NOMO-1 (cell line): ENCODE measurements around the gene SLC45A1.

Source experiments
- DNase-seq, 2 experiments: peaks; one replicate each; lab custom pipeline; 2025; ENCODE audit not compliant: unreplicated experiment in 2 of 2; lab: John Stamatoyannopoulos, UW

The SLC45A1 gene

DNA sequence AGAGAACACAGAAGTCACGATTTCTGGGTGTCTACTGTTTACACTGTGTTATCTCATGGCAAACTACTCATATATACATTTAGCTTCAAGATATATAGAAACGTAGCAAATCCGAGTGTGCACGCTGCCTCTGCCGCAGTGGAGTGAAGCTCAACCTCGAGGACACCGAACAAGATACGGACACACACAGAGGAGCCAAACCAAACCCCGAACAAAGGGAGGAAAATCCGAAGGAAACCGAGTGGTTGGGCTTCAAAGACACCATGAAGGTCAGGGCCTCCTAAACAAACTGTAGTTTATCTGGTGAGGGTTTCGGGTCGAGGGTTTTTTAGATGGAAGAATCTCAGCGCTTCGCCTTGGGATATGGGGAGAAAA is 34.5 kb downstream of the SLC45A1 start:
- DNase-seq = no peak

DNA sequence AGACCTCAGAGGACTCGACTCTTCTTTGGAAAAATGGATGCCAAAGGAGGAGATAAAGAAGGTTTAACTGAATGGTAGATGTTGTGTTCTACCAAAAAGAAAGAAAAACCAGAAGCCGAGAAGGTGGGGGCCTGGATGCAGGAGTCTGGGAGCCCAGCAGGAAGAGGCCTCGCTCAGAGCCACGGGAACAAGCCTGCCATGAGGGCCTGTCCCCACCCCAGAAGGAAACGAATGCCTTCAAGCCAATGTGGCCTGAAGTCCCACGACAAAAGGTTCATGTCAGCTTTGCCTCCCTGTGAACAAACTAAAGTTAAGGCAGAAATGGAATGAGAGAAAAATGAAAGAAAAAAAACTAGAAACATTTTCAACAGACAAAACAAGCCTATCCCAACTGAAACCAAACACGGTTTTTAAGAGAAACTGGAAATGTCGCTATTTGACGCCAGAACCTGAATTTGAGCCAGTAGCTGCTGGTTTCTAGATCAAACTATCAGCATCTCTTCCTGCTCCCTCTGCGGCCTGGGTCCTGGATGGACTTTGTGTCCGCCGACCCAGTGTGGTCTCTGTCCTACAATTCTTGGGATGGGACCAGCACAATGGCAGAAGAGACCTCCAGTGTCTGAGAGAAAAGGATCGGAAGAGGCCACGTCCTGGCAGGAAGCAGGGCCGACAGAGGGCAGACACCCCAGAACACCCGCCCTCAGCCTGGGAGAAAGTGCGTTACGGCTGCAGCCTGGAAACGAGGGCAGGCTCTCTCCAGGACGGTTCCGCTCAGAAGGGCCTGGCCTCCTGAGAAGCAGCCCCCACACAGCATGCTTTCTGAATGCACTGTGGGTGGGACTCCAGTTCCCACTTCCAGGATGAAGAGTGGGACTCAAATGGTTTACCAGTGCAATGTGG is 35.2 kb downstream of the SLC45A1 start:
- no peak for DNase-seq

DNA sequence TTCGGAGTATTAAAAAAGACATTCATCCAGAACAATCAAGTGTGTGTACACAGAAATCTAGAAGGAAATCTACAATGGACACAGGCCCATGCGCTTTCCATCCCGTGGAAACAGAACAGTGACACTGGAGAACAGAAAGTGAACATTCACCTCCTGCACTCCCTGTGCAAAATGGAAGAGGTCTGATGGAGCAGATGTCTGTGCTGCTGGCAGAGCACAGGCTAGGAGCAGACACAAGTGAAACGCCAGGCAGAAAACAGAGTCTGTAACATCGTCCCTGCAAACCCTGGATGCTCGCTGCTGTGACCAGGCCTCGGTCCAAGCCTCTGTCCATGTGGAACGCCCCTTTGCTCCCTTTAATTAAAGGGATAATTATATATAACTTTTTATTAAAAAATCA is 36.1 kb downstream of the SLC45A1 start:
- no peak for DNase-seq

DNA sequence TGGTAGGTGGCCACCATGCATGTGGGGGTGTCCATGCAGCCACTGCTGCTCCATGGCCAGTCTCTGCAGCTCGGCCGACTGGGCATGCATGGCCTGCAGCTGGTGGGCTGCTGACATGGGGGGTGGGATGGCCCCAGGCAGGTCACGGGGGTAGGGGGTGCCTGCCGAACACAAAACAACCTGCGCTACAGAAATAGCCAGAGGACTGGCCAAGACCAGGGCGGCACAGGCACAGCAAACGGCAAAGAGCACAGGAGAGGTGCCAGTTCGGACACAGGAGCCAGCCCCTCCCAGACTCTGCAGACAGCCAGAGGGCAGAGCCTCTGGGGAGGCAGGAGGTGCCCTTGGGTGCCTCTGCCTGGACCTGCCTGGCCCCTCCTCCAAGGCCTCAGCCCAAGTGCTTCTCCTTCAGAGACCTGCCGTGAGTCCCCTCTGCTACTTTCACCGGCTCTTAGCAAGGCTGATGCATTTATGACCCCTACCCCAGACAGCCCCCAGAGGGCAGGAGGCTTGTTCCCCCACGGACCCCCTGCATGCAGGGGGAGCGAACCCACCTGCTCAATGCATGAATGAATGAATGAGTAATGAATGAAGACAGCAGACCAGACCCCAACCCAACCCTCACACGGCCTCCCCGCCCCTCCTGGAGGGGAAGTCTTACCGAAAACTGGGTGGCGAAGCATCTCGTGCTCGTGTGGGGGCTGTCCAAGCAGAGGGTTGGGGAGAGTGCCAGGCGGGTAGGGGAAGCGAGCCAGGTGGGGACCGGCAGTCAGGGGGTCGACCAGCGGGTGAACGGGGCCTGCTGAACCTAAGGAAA is 37.7 kb downstream of the SLC45A1 start:
- DNase-seq = no peak

DNA sequence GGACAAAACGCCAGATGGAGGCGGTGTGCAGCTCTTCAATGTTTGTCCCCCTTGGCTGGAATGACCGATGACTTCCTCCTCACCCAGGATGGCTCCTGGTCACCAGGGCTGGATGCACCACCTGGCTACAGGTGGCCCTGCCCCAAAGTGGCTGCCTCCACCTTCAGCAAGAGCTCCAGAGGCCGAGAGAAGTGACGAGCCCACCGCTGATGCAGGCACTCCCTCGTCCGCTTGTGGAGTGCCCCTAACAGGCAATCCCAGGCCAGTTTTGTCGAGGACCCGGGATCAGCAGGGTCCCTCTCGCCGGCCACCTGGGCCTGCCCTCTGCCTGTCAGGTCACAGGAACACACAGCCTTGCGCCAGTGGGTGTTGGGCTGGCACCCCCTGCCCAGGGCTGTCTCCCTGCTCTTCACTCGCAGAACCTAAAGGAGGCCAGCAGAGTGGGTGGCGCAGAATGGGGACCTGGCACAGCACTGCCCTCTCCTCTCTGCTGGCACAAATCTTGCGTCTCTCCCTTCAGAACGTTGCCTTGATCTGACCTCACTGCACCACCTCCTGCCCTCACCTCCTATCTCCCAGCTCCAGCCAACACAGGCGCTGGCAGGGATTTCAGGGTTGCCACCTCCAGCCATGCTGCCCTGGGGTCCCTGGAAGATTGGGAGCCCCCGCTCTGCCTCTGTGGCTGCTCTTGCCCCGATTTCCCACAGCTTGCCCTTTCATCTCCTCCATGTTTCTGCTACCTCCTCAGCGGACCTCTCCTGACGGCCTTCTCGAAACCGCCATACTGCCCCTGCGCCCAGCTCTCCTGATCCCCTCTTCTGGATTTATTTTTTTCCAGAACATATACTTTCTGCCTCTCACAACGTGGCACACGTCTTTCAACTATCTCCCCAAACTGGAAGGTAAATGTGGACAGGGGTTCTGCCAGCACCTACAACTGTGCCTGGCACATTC is 38.6 kb downstream of the SLC45A1 start:
- DNase-seq = no peak

DNA sequence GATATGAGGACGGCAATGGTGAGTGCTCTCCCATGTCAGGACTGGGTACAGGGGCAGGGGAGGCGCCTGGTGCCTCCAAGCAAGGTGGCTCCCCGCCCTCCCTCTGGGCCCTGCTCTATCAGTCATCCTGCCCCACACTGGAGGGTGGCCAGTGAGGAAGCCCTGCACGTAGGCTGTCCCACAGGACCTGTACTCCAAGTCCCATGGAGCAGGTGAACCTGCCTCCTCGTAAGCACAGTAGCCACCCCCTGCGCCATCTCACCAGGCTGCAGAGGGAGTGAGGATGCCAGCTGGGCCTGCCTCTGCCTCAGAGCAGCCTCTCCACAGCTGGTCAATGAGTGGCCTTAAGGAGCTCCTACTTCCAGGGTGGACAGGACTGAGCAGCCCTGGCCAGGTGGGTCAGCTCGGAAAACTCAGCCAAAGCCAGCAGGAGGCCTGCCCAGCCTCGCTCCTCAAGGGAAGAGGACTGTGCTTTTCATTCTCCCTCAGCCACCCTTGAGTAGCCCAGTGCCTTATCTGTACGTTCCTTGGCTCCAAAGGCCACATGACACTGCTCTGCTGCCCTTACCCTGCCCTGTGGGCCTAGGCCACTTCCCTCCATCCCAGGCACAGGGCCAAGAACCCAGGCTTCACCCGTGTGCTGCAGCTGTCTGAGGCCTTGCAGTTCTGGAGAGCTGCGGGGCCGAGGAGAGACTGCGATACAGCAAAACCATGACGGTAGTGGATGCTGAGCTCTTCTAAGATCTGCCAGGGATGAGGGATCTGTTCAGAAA is 39.6 kb downstream of the SLC45A1 start:
- DNase-seq = no peak

DNA sequence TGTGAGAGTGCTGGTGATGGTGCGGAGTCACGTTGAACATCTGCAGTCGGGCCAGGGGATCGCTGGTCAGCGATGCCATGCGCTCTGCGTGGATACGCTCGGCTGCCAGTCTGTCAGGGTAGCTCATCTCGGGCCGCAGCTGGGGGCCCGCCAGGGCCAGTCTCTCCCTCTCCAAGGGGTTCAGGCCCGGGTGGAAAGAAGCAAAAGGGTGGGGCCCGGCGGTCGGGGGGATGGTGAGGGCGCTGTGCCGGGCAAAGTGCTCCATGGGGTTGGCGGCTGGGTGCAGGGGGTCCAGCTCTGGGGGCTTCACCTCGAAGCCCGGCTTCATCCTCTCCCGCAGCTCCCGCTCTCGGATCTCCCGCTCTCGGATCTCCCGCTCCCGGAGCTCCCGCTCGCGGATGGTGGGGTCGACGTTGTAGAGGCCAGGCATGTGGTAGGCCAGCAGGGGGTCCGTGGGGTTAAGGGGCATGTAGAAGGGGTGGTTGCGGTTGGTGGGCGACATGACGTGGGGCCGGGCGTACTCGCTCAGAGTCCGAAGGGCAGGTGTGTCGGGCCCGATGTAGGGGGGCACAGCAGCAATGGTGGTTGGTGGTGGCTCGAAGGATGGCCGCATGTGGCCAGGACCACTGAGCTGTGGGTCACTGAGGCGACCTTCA is 40.5 kb downstream of the SLC45A1 start:
- DNase-seq = no peak

DNA sequence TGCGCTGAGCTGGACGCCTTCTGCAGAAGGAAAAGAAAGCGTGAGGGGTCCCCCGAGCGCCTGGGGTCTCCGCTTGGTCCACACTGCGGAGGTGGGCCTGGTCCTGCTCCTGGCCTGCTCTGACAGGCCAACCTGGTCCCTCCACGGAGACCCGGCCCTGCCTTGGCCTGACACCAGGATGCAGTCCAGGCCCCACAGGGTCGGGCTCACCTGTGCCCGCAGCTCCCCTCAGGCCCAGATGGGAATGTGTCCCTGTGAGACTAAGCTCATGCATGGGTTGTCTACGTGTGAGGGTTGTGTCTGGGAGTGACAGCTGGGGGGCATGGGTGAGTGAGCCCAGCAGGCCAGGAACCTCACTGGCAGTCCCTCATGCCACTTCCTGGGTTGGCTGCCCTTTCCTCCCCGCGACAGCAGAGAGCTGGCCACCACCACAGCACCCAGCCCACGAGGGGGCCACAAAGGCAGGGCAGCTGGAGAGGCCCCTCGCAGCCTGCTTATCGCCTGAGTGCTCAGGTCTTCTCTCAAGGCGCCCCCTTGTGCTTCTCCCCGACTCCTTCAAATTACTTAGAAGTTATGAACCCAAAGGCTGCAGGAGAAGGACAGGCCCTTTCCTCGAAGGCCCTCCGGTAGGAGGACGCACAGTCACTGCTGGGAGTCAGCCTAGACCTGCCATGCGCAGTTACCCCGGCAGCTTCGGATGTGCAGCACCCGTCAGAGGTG is 41.1 kb downstream of the SLC45A1 start:
- DNase-seq = no peak

DNA sequence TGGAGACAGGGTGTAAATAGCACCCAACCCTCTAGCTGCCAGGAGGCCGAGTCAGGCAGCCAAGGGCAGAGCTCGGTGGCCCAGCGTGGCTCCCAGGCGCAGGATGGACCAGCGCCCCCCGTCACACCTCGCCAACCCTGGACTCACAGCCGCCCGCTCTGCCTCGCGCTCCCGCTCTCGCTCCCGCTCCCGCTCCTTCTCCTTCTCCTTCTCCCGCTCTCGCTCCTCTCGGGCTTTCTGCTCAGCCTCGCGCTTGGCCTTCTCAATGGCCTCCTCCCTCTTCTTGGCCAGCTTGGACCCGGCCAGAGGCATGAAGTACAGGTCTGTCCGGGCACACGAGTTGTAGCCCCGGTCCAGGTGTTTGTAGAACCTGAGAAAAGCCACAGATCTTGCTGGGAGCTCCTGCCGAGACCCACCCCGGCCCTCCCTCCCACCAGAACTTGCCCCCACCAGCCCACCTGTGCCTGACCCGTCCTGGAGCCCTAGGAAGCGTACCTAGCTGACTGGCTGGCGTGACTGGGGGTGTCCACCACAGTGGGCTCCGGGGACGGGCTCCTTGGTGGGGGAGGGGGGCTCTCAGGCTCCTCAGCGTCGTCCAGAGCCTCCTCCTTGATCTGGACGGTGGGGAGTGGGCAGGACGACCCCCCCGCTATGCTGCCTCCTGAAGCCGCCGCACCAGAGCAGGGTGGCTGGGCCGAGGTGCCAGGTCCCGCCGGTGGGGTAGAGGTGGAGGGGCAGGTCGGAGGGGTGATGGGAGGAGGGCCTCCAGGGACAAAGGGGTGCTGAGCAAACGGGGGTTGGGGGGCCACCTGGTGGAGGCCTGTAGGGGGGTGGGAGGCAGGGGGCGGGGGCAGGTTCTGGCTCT is 41.9 kb downstream of the SLC45A1 start:
- no peak for DNase-seq

DNA sequence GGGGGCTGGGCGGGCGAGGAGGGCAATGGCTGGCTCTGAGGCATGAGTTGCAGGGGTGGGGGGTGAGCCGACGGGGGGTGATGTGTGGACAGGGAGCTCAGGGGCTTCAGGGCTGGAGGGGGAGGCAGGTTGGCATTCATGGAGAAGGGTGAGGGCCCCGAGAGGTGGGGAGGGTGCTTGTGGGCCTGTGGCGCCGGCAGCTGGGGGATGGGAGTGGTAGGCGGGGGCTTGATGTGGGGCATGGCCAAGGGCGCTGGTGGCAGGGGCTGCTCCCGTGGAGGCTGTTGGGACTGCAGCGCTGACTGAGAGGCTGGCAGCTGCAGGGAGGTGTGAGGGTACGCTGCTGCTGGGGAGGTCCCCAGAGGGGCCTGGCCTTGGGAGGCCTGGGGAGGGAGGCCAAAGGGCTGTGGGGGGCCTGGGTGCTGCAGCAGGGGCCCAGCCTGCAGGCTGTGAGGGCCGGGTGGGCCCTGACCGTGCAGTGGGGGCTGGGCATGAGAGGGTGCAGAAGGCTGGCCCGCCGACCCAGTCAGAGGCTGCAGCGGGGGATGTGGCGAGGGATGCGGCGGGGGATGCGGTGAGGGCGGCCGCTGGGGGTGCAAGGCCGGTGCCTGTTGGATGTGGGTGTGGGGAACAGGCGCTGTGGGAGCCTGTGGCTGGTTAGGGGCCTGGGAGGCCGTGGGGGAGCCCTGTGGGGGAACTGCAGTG is 42.7 kb downstream of the SLC45A1 start:
- DNase-seq = no peak

DNA sequence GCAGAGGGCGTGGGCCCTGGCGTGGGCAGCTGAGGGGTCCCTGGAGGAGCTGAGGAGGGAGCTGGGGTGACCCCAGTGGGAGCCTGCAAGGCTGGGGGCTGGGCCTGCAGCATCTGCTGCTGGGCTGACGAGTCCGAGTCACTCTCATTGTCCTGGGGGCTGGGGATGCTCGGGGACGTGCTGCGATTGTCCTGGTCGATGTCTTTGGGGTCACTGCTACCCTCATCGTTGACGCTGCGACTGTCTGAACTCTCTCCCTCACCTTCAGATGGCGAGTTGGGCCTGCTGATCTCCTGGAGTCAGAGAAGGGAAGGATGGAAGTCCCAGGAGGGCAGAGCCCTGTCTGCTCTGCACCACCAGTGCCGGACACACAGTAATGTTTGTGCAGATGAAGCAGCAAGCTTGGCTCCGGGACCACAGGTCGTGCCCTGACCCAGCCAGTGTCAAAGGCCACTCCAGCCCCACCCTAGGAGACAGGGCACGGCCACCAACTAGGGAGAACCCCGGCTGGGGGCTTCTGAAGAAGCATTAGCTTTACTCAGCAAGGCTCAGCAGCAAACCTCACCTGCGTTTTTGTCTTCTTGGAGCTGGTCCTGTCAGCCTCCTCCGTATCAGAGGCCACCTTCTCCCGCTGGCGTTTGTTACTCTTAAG is 43.4 kb downstream of the SLC45A1 start:
- no peak for DNase-seq

DNA sequence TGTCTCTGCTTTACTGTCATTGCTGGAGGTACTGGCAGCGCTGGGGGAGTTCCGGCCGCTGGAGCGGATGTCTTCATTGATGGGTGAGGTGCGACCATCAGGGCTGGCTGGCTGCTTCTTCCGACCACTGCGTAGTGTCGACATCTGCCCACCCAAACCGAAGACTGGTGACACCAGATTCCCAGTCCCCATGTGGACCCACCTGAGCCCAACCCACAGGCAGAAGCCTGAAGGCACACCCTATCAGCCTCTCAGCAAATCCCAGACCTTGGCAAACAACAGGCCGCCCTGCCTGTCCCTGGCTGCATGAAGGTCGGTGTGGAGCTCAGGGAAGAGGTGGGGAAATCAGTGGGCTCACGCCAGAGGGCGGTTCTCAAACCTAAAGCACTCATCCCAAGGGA is 44.8 kb downstream of the SLC45A1 start:
- DNase-seq = no peak

DNA sequence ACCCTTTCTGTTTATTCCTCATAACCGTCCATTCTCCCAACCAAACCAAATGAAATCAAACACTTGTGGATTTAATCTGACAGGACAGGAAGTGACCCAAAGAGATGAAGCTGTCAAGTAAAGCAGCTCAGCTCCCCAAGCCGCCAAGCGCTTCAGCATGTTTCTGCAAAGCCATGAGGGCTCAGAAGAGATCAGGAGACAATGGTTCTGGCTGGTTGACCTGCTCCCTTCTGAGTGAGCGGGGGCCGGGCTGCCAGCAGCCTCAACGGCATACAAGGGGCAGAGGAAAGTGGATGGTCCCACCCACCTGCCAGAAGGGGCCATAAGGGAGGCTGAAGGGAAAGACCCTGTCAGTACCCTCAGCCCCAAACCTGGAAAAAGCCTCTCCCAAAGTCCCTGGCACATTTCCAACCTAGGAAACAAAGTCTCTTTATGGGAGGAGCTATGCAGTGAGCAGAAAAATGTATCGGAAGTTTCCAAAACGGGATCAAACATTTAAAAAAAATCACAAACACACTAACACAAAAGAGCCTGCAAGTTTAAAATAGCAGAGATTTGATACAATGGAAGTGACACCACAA is 45.4 kb downstream of the SLC45A1 start:
- DNase-seq = no peak

DNA sequence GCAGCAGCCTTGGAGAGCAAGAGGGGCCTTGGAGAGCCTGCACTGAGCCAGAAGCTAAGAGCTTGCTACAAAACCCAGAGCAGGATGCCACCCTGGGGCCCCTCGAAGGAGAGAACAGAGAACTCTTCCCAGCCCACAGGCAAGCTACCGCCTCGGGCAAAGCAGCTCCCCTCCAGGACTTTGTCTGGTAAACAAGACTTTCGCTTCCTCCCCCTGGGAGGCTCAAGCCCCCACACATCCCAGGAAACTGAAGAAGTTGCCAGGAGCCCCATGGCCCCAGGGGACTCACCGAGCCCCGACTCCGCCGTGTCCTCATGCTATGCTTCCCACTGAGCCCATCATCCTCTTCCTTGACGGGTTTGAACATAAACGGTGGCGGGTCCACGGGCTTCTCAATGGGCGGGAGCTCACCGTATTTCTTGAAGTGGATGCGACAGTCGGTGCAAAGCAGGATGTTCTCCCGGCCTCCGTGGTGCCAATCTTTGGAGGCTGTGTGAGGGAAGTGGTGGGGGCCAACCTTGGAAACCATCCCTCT is 45.9 kb downstream of the SLC45A1 start:
- DNase-seq = no peak

DNA sequence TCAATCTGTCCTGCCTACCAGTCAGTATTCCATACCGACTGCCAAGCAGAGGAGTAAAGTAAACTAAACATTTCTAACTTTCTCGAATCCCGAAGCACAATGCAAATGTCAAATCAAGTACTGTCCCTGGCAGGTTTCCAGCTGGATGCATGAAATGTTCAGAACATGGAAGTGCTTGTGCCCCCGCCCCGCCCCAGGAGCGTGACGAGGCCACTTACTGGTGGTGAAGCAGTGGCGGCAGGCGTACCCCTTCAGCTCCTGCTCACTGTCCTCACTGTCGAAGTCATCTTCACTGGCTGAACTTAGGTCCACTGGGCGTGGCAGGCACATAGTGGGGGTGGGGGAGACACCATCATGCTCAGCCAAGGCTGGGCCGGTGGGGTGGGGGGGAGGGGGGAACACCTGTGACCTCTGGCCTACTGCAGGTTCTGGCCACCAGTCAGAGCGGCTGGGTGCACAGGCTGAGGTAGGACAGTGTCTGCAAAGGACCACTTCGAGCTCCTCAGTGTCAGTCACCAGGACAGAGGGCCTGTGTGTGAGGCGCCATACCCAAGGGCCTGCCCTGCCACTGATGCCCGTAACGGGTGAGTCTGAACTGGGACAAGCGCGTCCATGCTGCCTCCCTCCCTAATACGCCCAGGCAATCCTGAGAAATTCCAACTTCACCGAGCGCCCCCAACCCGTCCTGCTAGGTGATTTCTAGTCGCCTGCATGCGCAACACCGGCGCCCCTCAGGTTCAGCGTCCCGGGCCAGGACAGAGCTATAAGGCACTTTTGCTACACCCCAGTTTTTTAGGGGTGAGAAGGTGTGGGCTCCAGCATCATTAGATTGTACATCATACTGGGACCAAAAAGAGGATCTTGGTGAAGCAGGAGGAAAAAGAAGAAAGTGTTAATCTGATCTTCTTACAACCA is 46.9 kb downstream of the SLC45A1 start:
- no peak for DNase-seq
